D341Med (cell line): Measurements from ENCODE around the gene MAB21L1.

Experiments used
- DNase-seq: peaks from one replicate; pipeline ENCODE4 v3.0.0; 2012; ENCODE audit warnings: low spot score

MAB21L1 gene

DNA sequence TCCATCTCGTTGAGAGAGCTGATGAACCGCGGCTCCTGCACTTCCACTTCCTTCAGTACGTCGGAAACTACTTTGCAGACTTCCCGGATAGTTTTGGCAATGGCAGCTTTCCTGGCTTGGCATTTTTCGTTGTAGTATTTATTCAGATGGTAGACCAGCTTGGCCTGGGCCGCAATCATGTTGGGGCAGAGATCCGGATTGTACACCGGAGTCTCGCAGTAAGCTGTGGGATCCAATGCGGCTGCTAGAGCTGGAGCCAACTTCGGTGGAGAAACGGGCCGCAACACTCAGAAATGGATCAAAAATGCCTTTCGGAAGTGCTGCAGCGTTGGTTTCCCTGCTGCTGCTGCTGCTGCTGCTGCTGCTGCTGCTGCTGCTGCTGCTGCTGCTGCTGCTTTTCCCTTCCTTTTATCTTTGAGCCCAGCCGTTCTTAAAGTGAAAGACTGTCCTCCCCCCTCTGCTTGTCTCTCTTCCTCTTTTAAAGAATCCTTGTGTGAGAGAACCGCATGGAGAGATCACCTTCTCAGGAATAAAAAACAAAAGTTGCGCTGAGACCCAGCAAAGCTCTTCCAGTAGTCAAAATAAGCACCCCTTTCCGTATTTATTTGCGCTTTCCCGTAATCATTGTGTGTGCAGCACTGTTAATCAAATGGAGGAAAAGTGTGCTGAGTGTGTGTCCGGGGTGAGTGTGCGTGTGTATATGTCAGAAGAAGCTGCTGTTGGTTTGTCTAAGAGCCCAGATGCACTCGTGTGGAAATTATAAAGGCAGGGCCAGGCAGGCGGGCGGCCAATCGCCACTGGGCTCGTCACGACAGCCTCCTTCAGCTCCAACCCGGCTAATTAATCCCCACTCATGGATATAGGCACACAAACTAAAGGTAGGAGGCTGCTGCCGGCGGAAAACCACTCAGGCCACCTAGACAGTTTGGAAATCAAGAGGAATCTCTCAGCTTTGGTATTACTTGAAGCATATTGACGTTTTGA, at the start of gene MAB21L1:
TSS of gene MAB21L1 (minus strand) at position 730 of the 984 bp plus-strand sequence. CDS start at position 179, 551 bp downstream.
- peak; percentile 83 for DNase-seq

DNA sequence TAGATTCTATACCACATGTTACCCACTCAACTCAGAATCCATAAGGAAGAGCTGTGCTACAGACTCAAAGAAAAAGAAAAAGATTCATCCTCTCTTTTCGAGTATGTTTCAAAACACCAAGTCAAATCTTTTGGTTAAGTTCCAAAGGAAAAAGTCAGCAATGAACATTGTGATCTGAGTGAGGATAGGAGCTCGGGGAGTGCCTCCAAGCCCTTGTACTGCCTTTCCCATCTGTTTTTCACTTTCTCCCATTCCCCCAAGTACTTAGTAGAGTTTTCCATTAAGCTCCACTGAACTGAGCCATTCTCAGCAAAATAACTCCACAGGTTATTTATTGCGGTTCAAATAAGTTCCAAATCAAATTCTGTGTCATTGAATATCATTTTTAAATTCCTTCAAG, 47.7 kb upstream of the MAB21L1 start:
- no peak for DNase-seq

DNA sequence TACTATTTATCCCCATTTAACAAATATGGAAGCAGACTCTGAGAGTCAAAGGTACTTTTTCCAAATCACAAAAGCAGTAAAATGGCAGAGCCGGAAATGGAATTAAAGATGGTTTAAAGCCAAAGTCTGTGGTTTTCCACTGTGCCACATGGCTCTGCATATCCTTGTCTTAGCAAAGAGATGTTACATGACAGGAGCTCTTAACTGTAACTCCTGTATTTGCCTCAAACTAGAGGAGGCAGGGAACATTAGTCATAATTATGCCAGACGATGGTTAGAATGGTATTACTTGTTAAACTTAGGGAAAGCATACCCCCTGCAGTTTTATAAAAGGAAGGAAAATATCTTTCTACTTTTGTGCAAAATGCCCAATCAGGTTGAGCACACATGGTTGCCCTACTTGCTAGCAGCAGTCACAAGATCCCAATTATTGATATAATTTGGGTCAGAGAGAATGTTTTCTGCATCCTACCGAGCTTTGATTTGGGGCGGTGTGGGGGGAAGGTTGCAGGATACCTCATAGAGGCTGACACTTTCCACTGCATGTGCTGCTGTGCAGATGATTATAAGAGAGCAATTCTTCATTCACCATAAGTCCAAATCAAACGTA, 42.0 kb upstream of the MAB21L1 start:
- DNase-seq, result no peak

DNA sequence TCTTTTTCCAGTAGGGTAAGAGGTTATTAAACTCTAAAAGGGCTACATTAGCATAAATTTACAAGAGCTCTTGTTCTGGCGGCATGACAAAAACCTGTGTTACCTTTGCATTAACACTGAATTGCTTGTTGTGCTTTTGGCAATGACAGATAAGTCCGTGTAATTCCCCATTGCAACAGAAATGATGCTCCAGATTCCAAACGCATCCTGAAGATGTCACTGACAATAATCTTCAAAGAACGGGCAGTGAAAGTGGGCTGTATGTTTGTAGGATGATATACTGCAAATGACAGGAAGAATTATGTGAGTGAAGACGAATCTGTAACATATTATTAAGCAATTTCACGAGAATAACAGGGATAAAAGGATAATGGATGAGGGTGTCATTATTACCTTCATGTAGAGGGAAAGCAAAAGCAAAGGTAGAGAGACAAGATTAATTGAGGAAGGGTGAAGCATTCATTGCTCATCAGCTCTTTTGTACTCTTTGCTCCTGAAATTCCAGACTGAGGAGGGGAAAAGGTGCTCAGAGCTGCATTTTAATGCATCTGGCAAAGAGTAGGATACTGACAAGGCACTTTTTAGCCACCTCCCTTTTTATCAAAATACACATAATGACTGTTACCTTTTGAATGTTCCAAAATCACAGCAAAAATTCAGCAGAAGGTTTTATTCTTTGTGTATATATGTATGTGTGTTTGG, 38.5 kb upstream of the MAB21L1 start:
- DNase-seq, result no peak

DNA sequence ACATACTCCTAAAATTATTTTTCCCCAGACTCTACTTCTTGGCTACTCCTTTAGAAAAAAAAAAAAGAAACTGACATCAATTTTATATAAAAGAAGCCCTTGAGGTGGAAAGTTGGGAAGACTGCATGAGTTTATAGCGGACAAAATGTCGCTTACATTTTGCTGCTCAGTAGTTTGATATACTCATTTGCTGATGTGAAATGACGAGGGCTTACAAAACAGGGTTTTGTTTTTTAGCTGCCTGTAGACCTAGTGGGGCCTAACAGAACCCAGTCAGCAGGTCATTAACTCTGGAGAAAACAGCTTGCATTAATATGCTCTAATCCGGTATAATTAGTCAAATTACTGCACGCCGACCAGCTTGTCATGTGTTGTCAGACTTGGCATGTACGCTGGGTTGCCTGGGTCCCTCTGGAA, 37.6 kb upstream of the MAB21L1 start:
- DNase-seq, result peak; percentile 73

DNA sequence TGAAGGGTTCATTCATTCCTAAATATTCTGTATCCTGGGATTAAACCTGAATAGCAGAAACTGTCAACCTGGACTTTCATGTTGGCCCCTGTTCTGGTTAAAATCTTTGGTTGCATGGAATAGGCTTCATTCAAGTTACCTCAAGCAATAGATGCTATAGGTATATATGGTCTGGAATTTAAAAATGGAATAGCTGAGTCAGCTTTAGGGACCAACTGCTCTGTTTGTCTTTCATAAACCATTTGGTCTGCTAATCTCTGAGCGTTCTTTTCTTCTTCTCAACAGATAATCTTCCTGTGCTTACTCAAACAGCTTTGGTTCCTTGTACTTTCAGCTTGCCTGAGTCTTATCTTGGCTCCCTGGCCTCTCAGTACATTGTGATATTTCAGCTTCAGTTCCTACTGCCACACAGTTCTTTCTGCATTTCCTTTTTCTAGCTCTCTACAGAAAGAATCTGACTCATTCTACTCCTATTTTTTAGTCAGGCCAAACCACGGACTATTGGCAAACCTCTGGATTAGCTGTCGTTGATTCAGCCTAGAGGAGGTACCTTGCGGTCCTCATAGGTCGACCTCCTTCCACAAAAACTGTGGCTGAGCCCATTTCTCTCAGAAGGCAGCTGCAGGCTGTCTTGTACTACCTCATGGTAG, 35.9 kb upstream of the MAB21L1 start:
- no peak for DNase-seq

DNA sequence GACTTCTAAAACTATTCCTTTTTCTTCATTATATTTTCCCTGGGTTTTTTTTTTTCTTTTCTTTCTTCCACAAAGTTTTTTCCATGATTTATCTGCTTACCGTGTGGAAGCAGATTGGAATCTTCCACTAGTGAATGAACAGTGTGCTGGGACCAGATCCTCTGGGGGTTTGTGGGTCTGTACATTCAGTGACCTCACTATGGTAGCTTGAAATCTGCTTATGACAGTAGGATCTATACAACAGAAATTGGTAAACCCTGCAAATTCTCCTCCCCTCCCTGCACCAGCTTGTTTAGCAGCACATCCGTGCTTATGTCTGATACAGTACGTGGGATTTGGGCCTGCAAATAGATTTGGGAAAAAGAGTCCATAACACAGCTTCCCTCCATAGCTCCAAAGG, 26.0 kb upstream of the MAB21L1 start:
- no peak for DNase-seq

GRCh38 chr13:35501661-35502235, 25.3 kb upstream of the MAB21L1 start:
- DNase-seq, result no peak

GRCh38 chr13:35500144-35500543, 23.7 kb upstream of the MAB21L1 start:
- DNase-seq, result no peak

DNA sequence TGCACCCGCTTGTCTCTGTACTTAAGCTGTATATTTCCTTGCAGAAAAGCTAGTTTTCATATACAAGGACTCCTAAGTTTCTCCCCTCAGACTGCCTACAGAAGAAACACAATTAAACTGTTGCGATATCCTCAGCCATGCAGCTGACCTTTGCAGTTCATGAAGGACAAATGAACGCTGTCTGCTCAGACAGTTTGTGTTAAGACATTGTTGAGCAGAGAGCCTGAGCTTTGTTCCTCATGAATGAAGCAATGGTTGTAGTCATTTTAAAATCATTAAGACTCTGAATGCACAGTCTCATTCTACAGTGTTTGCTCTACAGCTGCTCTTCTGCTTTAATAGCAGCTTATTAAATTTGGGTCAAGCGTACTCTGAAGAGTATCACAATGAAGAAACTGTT, 23.2 kb upstream of the MAB21L1 start:
- DNase-seq, result no peak

DNA sequence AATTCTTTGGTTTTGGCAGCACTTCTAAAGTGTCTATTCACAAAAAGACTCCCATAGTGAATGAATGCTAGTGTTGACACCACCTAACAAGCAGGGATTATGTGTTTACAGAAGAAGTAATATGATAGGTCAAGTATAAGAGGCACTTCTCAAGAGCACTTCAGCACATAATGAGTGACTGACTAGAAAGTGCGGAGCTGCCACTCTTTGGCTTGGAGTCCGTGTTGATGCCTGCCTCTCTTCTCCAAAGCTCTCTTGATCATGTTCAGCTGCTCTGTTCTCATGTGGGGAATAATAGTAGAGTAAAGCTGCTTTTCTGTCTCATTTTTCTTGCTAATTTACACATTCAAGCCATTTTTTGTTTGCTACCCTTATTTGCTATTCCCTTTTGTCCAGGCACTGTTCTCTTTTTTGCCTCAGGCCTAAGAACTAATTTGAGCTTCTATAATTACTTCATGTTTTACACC, 22.7 kb upstream of the MAB21L1 start:
- DNase-seq, result no peak

GRCh38 chr13:35498231-35498630, 21.7 kb upstream of the MAB21L1 start:
- DNase-seq, result no peak

DNA sequence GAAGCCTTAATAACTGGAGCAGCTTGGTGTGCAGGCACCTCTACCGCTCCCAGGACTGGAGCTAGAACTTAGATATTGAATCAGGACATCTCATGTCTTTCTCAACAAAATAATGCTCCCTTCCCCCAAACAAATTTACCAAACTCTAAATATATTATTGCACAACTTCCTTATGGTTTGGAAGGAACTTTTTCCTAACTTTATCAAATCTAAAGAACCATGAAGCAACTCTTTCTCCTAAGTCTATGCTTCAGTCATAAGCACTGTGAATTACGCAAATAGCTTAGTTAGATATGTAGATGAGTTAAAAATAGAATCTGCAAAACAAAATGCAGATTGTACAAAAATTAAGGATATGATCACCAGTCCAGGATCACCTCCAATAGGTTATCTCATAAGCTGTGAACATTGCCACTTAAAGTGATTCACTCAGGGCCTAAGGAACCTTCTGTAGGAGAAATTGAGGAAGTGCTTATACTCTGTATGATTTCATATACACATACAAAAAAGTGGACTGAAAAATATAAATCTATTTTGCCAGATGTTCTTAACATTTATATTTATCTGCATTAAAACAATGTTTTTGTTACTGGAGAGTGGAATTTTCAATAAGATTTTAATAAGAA, 20.4 kb upstream of the MAB21L1 start:
- DNase-seq, result no peak

DNA sequence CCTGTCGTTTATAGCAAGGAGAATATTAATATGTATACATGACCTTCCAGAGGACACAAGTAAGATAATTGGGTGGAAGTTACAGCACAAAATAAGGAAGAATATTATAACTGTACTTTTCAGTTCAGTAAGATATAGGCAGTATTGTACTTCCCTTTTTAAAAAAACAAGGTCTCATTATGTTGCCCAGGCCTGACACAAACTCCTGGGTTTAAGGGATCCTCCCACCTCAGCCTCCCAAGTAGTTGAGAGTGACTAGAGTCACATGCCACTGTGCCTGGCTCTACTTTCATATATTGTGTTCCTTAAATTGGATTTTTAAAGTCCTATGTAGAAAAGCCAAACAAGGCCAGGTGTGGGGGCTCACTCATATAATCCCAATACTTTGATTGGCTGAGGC, 19.5 kb upstream of the MAB21L1 start:
- no peak for DNase-seq

GRCh38 chr13:35489050-35489449, 12.6 kb upstream of the MAB21L1 start:
- no peak for DNase-seq

DNA sequence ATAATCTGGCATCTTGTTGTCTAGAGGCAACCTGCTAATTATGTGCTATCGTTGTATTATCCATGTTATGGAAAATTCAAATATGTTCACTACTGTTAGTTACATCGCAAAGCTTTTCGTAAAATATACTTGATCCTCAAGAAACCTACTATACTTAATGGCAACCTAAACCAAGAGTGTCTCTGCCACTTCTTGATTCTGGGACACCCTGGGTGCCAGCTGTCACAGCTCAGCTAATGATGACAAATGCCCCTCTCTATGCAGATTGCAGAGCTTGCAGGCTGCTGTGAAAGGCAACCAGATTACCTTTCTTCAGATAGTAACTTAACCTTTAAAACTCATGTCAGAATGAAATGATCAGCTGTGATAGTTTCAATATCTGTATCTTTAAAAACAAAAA, 8.9 kb upstream of the MAB21L1 start:
- peak; percentile 51 for DNase-seq

DNA sequence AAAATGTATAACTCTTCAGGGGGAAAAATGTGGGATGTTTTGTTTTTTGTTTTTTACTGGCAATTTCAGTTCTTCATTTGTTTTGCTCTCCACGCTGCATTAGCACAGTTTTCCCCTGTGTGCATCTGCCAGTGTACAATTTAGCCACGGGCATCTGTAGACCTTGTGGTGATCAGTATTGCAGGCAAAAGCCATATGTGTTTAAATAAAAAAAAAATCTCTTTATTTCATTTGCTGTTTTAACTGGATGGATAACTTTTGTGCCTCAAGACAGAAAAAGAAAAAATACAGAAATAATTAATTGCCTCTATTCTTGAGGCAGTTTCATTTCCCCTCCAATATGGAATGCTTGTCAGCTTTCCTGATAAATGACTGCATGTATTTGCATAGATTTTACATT, 7.9 kb upstream of the MAB21L1 start:
- no peak for DNase-seq

DNA sequence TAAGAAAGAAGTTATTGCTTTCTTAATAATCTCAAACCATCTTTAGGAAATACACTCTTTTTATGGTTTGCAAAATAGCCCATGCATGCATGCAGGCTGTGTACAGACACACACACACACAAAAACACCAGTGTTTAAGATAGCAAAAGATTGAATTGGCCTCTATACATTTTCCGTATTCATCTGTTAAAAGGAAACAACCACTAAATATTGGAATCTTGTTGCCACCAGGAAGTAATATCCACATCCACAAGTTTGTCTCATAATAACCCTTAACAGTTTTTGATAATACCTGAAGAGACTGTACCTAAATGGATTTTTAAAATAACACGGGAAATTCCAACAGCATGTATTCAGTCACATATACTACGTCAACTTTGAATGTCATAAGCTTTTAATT, 7.3 kb upstream of the MAB21L1 start:
- no peak for DNase-seq

GRCh38 chr13:35482527-35482926, 6.0 kb upstream of the MAB21L1 start:
- DNase-seq, result no peak

GRCh38 chr13:35481777-35482176, 5.3 kb upstream of the MAB21L1 start:
- no peak for DNase-seq

- no peak for DNase-seq
Observed at GRCh38 chr13:35480346-35480745, 3.9 kb upstream of the MAB21L1 start.
